Measurements from ENCODE around the gene SAFB2.

The SAFB2 gene

DNA sequence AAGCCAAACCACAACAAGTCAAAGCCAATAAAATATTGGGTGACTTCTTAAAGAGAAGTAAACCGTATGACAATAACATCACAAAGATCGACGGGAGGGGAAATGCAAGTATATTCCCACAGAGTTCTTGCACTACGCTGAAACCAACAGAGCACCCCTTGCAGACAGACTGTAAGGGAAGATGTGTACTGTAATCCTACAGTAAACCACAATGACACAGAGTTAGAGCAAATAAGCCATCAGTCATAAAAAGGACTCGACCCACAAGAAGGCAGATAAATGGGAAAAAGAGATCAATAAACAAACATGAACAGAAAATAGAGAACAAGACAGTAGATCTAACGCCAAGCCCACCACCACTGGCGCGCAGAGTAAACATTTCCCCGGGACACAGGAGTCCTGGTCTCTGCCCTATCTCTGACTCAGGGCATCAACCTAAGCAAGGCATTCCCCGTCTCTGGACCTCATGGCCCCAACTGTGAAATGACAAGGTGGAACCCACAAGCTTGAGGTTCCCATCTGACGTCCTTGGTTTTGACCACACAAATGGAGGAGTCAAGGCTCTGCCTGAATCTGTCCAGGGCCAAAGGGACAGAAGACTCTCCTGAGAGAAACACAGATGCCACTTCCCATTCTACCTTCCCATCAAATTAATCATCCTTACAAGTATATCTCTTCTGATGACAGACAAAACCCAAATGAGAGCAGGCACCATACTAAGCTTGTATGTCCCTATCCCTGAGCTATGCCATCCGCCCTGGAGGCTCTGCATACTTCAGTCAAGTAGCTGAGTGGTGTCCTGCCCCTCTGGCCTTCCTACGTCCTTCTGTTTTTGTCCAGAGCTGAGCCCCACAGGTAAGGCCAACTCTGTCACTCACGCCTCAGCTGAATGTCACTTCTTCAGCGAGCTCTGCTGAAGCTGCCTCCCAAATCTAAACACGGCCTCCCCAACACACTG is 15.0 kb downstream of the SAFB2 start:
- no peak for DNase-seq (ENCODE audit: low spot score)

DNA sequence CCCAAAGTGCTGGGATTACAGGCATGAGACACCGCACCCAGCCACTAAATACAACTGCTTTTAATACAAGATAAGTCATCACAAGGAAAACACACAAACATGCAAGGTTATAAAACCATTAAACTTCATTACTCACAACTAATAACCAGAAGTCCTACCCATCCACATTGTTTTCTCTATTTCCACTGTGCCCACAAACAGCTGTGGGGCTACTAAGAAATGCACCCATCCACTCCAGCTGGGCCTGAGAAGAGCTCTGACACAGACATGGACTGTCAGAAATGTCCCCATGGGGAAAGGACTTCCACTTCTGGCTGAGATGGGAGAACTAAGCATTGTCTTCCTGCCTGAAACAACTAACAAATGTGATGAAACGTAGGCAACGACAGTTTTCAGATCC is 17.2 kb downstream of the SAFB2 start:
- DNase-seq (ENCODE audit: low spot score), result no peak

DNA sequence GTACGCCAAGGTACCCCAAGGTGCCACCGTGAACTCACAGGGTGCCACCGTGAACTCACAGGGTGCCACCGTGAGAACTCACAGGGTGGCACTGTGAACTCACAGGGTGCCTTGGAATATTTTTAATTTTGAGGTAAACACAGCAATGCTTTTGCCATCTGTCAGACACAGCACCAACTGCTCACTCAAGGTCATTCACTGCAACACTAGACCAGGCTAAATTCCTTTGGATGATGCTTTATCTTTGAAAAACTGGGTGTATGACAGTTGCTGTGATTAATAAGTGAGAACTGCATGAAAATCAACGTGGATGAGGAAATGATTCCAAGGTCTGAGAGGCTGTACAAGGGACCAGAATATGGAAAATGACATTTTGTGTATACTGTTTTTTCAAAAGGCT is 18.9 kb downstream of the SAFB2 start:
- DNase-seq (ENCODE audit: low spot score), result no peak

DNA sequence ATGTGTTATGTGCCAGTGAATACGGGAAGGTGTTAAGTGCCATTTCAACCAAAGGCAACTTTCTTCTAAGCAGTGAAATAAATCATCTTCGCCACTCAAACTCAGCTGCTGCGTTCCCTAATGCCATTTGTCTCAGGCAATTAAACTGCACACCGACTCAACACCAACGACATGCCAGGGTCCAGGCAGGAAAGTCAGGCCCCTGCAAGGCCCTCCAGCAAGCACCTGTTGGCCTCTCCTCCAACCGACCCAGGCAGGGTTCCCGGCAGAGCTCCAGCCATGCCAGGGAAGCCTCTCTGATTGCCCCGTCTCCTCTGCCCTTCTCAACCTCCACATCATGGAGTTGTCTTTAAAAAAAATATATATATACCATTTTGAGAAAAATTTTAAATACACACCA is 21.8 kb downstream of the SAFB2 start:
- DNase-seq (ENCODE audit: low spot score), result no peak

DNA sequence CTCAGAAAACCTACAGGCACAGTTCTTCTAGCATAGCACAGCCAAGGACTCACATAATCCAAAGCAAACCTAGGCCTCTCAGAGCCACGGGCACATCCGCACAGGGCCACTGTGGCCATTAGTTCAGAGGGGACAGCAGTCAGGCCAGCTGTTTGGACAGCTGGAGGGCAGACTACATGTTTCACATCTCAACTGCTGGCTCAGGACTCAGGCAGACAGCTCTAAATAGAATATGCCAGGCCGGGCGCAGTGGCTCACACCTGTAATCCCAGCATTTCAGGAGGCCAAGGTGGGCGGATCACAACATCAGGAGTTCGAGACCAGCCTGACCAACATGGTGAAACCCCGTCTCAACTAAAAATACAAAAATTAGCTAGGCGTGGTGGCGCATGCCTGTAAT is 26.8 kb downstream of the SAFB2 start:
- no peak for DNase-seq (ENCODE audit: low spot score)

DNA sequence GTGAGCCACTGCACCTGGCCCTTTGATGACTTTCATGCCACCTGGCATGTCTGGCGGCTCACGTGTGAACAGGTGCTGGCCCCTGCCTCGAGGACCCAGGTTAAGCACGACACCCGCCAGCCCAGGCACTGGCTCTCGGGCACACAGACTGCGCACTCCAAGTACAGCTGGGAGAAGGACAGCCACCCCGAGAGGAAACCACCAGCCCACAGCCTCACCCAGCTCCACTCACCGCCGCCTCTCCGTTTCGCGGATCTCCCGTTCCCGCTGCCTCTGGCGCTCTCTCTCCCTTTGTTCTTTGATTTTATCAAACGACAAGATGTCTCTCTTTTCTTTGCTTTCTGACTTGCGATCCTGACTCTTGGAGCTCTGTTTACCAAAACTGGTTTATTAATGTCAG is 27.4 kb downstream of the SAFB2 start:
- DNase-seq (ENCODE audit: low spot score), result no peak

DNA sequence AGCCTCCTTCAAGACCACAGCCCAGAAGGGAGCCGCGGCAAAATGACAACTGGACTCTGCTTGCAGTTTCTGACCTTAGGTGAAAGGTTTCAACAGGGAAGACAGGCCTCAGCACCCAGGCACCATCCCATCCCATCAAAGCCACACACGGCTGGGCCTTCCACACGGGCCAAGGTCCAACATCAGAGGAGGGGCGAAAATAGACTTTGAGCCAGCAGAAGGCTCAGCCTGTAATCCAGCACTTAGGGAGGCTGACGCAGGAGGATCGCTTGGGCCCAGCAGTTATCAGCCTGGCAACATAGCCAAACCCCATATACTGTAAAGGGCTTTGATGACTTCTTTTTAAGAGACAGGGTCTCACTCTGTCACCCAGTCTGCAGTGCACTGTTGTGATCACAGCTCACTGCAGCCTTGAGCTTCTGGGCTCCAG is 28.0 kb downstream of the SAFB2 start:
- no peak for DNase-seq (ENCODE audit: low spot score)

- no peak for DNase-seq (ENCODE audit: low spot score)
Measured at GRCh38 chr19:5593343-5594255, 29.0 kb downstream of the SAFB2 start.

DNA sequence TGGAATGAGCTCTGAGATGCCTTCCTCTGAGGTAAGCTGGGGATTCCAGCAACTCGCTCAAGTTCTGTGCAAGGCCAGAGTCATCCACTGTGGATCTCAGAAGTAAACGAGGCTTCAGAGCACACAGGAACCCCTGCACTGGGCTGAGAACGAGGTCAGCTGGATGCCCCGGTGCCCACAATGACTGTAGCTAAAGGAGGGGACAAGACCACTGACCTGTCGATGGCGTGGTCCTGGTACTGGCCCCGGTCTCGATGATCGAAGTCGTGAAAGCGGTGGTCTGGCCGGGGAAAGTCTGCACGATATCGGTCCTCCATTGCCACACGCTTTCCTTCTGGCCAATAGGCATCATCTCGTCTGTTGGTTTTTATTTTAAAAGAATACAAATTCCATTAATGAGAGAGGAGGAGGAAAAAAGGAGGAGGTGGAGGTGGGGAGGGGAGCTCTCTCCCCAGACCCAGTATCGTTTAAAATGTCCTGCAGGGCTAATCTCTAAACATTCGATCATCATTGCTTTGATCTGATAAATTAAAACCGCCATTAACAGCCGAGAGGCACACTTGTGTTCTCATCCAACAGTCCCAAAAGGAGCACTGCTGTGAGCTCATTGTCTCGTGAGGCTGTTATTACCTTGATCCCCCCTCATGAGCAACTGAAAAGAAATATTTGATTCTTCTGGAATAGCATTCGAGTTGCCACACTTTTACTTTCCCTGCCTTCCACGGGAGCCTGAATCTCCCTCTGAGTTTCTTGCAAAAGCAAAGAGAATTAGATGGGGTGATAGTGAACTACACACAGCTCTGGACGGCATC is 29.8 kb downstream of the SAFB2 start:
- no peak for DNase-seq (ENCODE audit: low spot score)

- no peak for DNase-seq (ENCODE audit: low spot score)
Measured at GRCh38 chr19:5591476-5591875, 31.1 kb downstream of the SAFB2 start.

DNA sequence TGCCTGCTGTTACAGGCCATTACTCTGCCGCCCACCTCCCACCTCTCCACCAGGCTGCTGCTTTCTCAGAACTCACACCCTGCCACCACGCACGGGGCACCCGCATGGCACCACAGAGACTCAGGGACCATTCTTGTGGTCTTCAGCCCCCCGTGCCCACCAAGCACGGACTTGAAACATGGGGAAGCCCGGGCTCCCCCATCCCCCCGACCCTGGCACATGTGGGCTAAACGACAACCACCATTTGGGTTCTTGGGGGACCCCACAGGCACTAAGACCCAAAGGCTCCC is 31.8 kb downstream of the SAFB2 start:
- no peak for DNase-seq (ENCODE audit: low spot score)

GRCh38 chr19:5590151-5590864 is 32.3 kb downstream of the SAFB2 start:
- DNase-seq (ENCODE audit: low spot score), result no peak

GRCh38 chr19:5588906-5589676 is 33.5 kb downstream of the SAFB2 start:
- no peak for DNase-seq (ENCODE audit: low spot score)

- no peak for DNase-seq (ENCODE audit: low spot score)
Measured at GRCh38 chr19:5588441-5588840, 34.1 kb downstream of the SAFB2 start.

DNA sequence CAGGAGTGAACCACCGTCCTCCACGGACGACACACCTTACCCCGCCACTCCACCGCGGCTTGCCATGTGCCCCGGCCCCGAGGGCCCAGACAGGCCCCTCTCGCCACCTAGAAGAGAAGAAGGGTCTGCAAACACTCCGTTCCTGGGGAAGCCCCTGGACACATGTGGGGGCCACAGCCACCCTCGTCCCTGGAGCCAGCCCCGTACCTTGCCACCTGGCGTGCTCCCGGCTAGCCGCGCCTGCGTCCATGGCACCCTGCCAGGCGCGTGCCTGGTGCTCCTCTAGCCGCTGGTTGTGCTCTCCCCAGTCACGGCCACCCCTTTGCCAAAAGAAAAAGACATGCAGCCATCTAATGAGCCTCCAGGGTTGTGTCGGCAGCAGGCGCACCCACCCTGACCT is 34.9 kb downstream of the SAFB2 start:
- DNase-seq (ENCODE audit: low spot score), result no peak

- DNase-seq (ENCODE audit: low spot score), result no peak
Measured at GRCh38 chr19:5587071-5587455, 35.5 kb downstream of the SAFB2 start.

DNA sequence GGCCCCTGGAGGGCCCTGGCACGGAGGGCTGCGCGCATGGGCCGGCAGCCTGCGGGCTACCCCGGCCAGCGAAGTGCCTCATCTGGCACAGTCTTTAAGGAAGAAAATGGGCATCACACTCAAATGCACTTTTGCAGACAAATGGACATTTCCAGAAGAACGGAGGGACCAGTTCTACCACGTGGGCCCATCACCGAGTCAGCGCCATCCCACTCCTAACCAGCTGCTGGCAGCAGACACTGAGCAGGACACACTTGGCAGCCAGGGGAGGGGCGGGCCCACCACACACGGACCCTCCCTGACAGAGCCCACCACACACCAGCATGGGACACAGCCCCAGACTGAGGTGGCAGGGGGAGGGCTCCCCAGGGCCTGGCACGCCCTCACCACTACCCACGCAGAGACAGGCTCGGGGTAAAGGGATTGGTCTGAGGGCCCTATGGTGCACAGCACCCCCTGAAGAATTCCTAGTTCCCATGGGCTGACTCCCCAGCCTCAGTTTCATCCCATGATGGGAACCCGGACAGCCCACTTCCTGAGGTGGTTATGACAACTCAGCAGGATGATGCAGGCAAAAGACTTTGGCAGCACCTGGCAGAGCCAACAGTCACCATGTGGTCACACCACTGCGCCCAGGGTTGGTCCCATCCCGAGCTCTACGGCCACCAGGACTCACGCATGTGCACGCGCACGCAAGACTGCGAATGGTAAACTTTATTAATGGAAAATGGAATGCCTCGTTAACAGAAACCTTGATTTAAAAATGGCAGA is 36.1 kb downstream of the SAFB2 start:
- no peak for DNase-seq (ENCODE audit: low spot score)

DNA sequence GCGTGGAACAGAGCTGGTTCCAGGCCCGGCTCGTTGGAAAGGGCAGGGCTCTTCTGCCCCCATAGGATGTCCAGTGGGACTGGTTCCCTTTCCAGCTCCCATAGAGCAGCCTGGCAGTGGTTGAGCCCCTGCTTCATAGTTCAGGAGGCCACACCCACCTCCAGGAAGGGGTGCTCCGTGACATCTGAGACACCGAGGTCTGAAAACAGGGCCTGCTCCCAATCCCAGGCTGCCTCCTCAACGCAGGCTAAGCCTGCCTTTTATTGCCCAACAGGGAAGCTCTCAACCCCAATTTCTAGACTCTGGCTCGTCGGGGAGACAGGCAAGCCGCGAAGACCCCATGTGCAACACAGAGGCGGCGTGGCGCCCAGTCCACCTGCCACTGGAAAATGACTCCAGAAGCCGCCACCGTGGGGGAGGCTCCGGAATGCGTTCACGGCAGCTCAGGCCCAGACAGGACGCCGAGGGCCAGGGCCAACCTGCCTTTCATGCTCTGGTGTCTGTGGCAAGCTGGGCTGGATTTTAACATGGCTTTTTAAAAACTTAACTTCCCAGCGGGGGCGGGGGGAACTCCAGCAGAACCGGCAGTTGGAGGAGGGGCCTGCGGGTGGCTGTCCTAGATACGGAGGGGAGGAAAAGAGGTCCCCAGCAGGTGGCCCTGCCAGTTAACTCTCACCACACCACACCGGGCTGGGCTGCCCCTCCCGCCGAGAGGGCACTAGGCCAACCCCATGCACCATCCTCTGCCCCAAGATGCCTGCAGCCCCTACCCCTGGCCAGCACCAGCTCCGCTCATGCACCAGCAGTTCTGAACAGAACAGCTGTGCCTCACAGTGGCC is 36.9 kb downstream of the SAFB2 start:
- DNase-seq (ENCODE audit: low spot score), result peak; percentile 13

DNA sequence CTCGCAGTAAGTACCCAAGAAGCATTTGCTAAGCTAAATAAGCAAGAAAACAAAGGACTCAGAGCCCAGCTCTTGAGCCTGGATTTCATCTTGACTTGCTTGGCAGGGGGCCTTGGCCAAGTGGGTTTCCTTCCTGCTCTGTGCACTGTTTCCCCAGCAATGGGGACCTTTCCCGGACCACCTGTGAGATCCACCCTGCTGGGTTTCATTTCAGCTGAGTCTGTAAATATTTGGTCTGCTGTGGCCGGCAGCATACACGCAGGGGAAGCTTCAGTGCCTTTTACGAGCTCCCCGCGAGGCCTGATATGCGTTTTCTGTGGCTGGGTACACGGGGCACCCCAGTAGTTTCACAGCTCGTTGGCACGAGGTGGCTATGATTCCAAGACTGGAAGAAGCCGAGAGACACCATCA is 42.4 kb downstream of the SAFB2 start:
- DNase-seq (ENCODE audit: low spot score), result no peak
